SK-N-SH (cell line): Measurements from ENCODE around the gene TIMP2. TPM values are rescaled to one million over a fixed set of nuclear protein-coding genes. Genes with fewer than 3 reads are reported as not detected.

ENCODE experiments used
- CTCF ChIA-PET: fragments of 300-600, 350-600 bp; formaldehyde crosslinking; extraction: SDS; loops from one replicate; lab custom pipeline; 2021; lab: Yijun Ruan, JAX
- POLR2A ChIA-PET: fragments of 350-600 bp; sonication (Branson Sonifier 250); formaldehyde crosslinking; extraction: SDS; loops from one replicate; lab custom pipeline; 2020; ENCODE audit warnings: antibody characterized with exemption, inconsistent platforms; lab: Yijun Ruan, JAX
- DNase-seq: peaks from one replicate; pipeline ENCODE4 v3.0.0; 2012
- H2AFZ ChIP-seq: fragments of 200-600 bp; sonication (generic); 2 replicates; pipeline ENCODE4 v1.8.1; 2016; ENCODE audit warnings: antibody characterized with exemption, mild to moderate bottlenecking, low read depth
- H3F3A ChIP-seq: fragments of 200-600 bp; sonication (generic); replicated peaks from 2 replicates; pipeline ENCODE3; 2016; ENCODE audit warnings: antibody characterized with exemption, mild to moderate bottlenecking; ENCODE audit not compliant: insufficient read depth
- H3K27ac ChIP-seq, 2 experiments: fragments of 200-500 bp in 1 of 2; fragments of 200-600 bp in 1 of 2; sonication (Bioruptor generic) in 1 of 2; sonication (generic), shearing (Covaris generic) in 1 of 2; 2 replicates each; pipeline versions ENCODE4 v1.5.1 to v1.6.1; 2014 to 2016; ENCODE audit warnings: low read depth in 2 of 2, inconsistent platforms in 1 of 2, low read length in 1 of 2, mild to moderate bottlenecking in 1 of 2, mixed read lengths in 1 of 2
- H3K27me3 ChIP-seq: fragments of 200-600 bp; sonication (generic), shearing (Covaris generic); 2 replicates; pipeline ENCODE4 v1.6.1; 2016; ENCODE audit warnings: mixed run types; ENCODE audit not compliant: insufficient read depth
- H3K36me3 ChIP-seq, 2 experiments: fragments of 200-500 bp in 1 of 2; fragments of 200-600 bp in 1 of 2; sonication (Bioruptor generic) in 1 of 2; sonication (generic) in 1 of 2; replicated peaks in 1 of 2; 2 replicates each; pipeline versions ENCODE3 to v1.5.1; 2014 to 2016; ENCODE audit warnings: low read length in 1 of 2, mild to moderate bottlenecking in 1 of 2; ENCODE audit not compliant: insufficient read depth in 2 of 2, control insufficient read depth in 1 of 2
- H3K4me1 ChIP-seq, 2 experiments: fragments of 200-500 bp in 1 of 2; fragments of 200-600 bp in 1 of 2; sonication (Bioruptor generic) in 1 of 2; sonication (generic), shearing (Covaris generic) in 1 of 2; 2 replicates each; pipeline versions ENCODE4 v1.5.1 to v1.6.1; 2014 to 2016; ENCODE audit warnings: low read depth in 1 of 2, low read length in 1 of 2, mixed run types in 1 of 2; ENCODE audit not compliant: insufficient read depth in 2 of 2, control insufficient read depth in 1 of 2
- H3K4me2 ChIP-seq: fragments of 200-600 bp; sonication (generic), shearing (Covaris generic); 2 replicates; pipeline ENCODE4 v1.6.1; 2017; ENCODE audit warnings: mixed run types
- H3K4me3 ChIP-seq, 2 experiments: fragments of 200-500 bp in 1 of 2; fragments of 200-600 bp in 1 of 2; sonication (Bioruptor generic) in 1 of 2; sonication (generic), shearing (Covaris generic) in 1 of 2; 2 replicates each; pipeline versions ENCODE4 v1.5.1 to v1.8.1; 2014 to 2016; ENCODE audit warnings: low read depth in 2 of 2, inconsistent platforms in 1 of 2, low read length in 1 of 2, mild to moderate bottlenecking in 1 of 2, mixed read lengths in 1 of 2, moderate library complexity in 1 of 2
- H3K79me2 ChIP-seq: fragments of 200-600 bp; sonication (generic); 2 replicates; pipeline ENCODE4 v1.8.1; 2017; ENCODE audit warnings: mild to moderate bottlenecking; ENCODE audit not compliant: insufficient read depth
- H3K9ac ChIP-seq: fragments of 200-600 bp; sonication (generic); 2 replicates; pipeline ENCODE4 v1.6.1; 2017; ENCODE audit warnings: mixed run types
- H3K9me2 ChIP-seq: fragments of 200-600 bp; sonication (generic); 2 replicates; pipeline ENCODE4 v1.6.1; 2017; ENCODE audit warnings: mixed run types
- H3K9me3 ChIP-seq: fragments of 200-600 bp; sonication (generic); 2 replicates; pipeline ENCODE4 v1.6.1; 2017; ENCODE audit warnings: mixed run types, mild to moderate bottlenecking, moderate library complexity
- H4K20me1 ChIP-seq: fragments of 200-600 bp; sonication (generic); 2 replicates; pipeline ENCODE4 v1.6.1; 2017; ENCODE audit warnings: mild to moderate bottlenecking, mixed run types; ENCODE audit not compliant: insufficient read depth
- CTCF ChIP-seq: fragments of 200-600 bp; sonication (generic); IDR thresholded peaks from 2 replicates; pipeline ENCODE4 v1.6.1; 2017; ENCODE audit warnings: antibody characterized with exemption, mild to moderate bottlenecking, moderate library complexity
- EP300 ChIP-seq, 2 experiments: IDR thresholded peaks; 2 replicates each; pipeline versions ENCODE4 v1.4.0 to v1.6.1; 2012; ENCODE audit warnings: borderline replicate concordance in 1 of 2, low read depth in 1 of 2, low read length in 1 of 2
- EZH2phosphoT487 ChIP-seq: fragments of 200-600 bp; sonication (generic); IDR thresholded peaks from 2 replicates; pipeline ENCODE4 v1.6.1; 2017; ENCODE audit warnings: low read depth, mixed run types, mild to moderate bottlenecking, antibody characterized with exemption, moderate library complexity, borderline replicate concordance
- FOXJ3 ChIP-seq: sonication (generic); formaldehyde crosslinking; IDR thresholded peaks from 2 replicates; pipeline ENCODE4 v1.5.1; 2020; ENCODE audit warnings: mild to moderate bottlenecking, missing genetic modification reagents
- JUND ChIP-seq: IDR thresholded peaks from 2 replicates; pipeline ENCODE4 v1.4.0; 2012
- NRF1 ChIP-seq: IDR thresholded peaks from 2 replicates; pipeline ENCODE4 v1.6.1; 2012; ENCODE audit warnings: low read depth, mild to moderate bottlenecking, low read length
- PBX3 ChIP-seq: IDR thresholded peaks from 2 replicates; pipeline ENCODE4; 2012
- RAD21 ChIP-seq: IDR thresholded peaks from 2 replicates; pipeline ENCODE4 v1.6.1; 2012; ENCODE audit warnings: mild to moderate bottlenecking, low read length
- RFX5 ChIP-seq: IDR thresholded peaks from 2 replicates; pipeline ENCODE4 v1.6.1; 2012; ENCODE audit warnings: mild to moderate bottlenecking, improper control_type of control experiment, low read length
- RXRA ChIP-seq: IDR thresholded peaks from 2 replicates; pipeline ENCODE4 v1.4.0; 2012; ENCODE audit warnings: low read depth, mild to moderate bottlenecking, borderline replicate concordance
- SMC3 ChIP-seq: IDR thresholded peaks from 2 replicates; pipeline ENCODE4 v1.6.1; 2012; ENCODE audit warnings: low read depth, low read length, improper control_type of control experiment
- TAF1 ChIP-seq: IDR thresholded peaks from 2 replicates; pipeline ENCODE4 v1.6.1; 2012; ENCODE audit warnings: low read depth, mild to moderate bottlenecking, low read length, moderate library complexity, borderline replicate concordance
- TCF12 ChIP-seq: IDR thresholded peaks from 2 replicates; pipeline ENCODE4 v1.4.0; 2012
- TEAD4 ChIP-seq: IDR thresholded peaks from 2 replicates; pipeline ENCODE4 v1.4.0; 2012; ENCODE audit warnings: mild to moderate bottlenecking, borderline replicate concordance; ENCODE audit not compliant: insufficient read depth
- YY1 ChIP-seq: IDR thresholded peaks from 2 replicates; pipeline ENCODE4 v1.4.0; 2012; ENCODE audit warnings: low read depth, mild to moderate bottlenecking
- WGBS: methylation state at CpG from one replicate; pipeline ENCODE4 v1.1.6; 2017; ENCODE audit warnings: low lambda C conversion rate; 5-methylcytosine and 5-hydroxymethylcytosine counted together
- polyA plus RNA-seq, 3 experiments: library from polyadenylated mRNA; depleted of rRNA; stranded (reverse); fragments of >200 nt; gene quantifications; 2 replicates each; pipeline ENCODE4 v1.2.3, GENCODE V29; 2012

The TIMP2 gene
- polyA plus RNA-seq, 1 of the 3 experiments (the other 2 are of a cell fraction) = 441 TPM

- ChIA-PET POLR2A (interaction anchor here (0.7 kb wide), 1 partner anchor 21 kb away, joined by 3 read pairs; no protein-coding TSS in a partner anchor), CTCF (interaction anchor here (1.1 to 4.6 kb wide), 13 partner anchors 9 to 347 kb away, joined by 3 to 25 read pairs (median 4); no protein-coding TSS in a partner anchor)
- H3K9ac ChIP-seq = no peak overlapping the region
- no peak overlapping the region for H3K4me3 ChIP-seq
- no peak overlapping the region for H3K27ac ChIP-seq
- H3K4me1 ChIP-seq = peaks cover 0 to 7% of the 10 kb centered on the region in 2 experiments; a peak in 2 of 4 replicates
- no peak overlapping the region for H2AFZ ChIP-seq
- no peaks in the 10 kb centered on the region for H3K27me3 ChIP-seq
- peaks cover 5% of the 10 kb centered on the region for H3F3A ChIP-seq
- no peak overlapping the region for H3K4me2 ChIP-seq
- H3K9me2 ChIP-seq = no peaks in the 10 kb centered on the region
- WGBS = 81% methylated on average over 9 of the region's 9 CpGs
- H4K20me1 ChIP-seq = peaks cover 3% of the 10 kb centered on the region; the same call in 1 of the 2 replicates
- DNase-seq = no peak
- peaks cover 11% of the 10 kb centered on the region for H3K79me2 ChIP-seq
- TF ChIP-seq EP300 (IDR thresholded peaks at IDR 0.05; ENCODE audit: borderline replicate concordance in 1 of 2, low read depth in 1 of 2, low read length in 1 of 2) (no peak), RXRA (no peak), NRF1 (no peak), EZH2phosphoT487 (no peak), TCF12 (no peak), RAD21 (no peak), PBX3 (no peak), FOXJ3 (CRISPR knock-in tag) (no peak), JUND (no peak), TEAD4 (no peak)
- H3K9me3 ChIP-seq = no peaks in the 10 kb centered on the region
- no peaks in the 10 kb centered on the region for H3K36me3 ChIP-seq
These were observed 80.7 kb downstream of the TIMP2 start for GRCh38 chr17:78844301-78845005.

GRCh38 chr17:78842881-78843565 is 82.2 kb downstream of the TIMP2 start:
- H3K27ac ChIP-seq = no peak overlapping the region
- H3K4me2 ChIP-seq = no peak overlapping the region
- H3K9me2 ChIP-seq = no peaks in the 10 kb centered on the region
- no peak overlapping the region for H2AFZ ChIP-seq
- peak; percentile 56 for TF ChIP-seq SMC3
- TF ChIP-seq TAF1 = no peak
- peak; percentile 33; the same call in 1 of the 2 replicates for TF ChIP-seq YY1
- no peak for TF ChIP-seq EZH2phosphoT487
- TF ChIP-seq RAD21 = peak; percentile 64
- no peak for TF ChIP-seq RFX5
- TF ChIP-seq CTCF = peak; percentile 71
- peaks cover 25% of the 10 kb centered on the region for H3K79me2 ChIP-seq
- H3K36me3 ChIP-seq = peaks cover 0 to 2% of the 10 kb centered on the region in 2 experiments
- peak; percentile 78 for DNase-seq
- peaks cover 8 to 18% of the 10 kb centered on the region in 2 experiments; a peak in 2 of 4 replicates for H3K4me1 ChIP-seq
- no peak overlapping the region for H3K9ac ChIP-seq
- H3K4me3 ChIP-seq = no peak overlapping the region
- POLR2A ChIA-PET = no interaction called here
- H4K20me1 ChIP-seq = peaks cover 18% of the 10 kb centered on the region
- H3F3A ChIP-seq = no peaks in the 10 kb centered on the region
- CTCF ChIA-PET = interaction anchor here (0.7 to 4.6 kb wide), 25 partner anchors 11 to 346 kb away, joined by 3 to 25 read pairs (median 4); no protein-coding TSS in a partner anchor
- no peaks in the 10 kb centered on the region for H3K27me3 ChIP-seq
- 76% methylated on average over 9 of the region's 10 CpGs for whole genome bisulfite sequencing
- H3K9me3 ChIP-seq = no peaks in the 10 kb centered on the region
